ENCODE data around the gene LATS2.
A peak's percentile ranks its signal among the peaks of the same experiment; 100 is the strongest.
"Not testable (repeated sequence)": the region's sequence is repeated elsewhere in the genome, so short reads cannot be mapped to it uniquely, and the experiment has no call there.

LATS2 gene

GRCh38 chr13:20967340-20967739 lies 94.0 kb downstream of the LATS2 start:
- no peak for DNase-seq (ENCODE audit: low spot score)

GRCh38 chr13:20964904-20965303 lies 96.5 kb downstream of the LATS2 start:
- no peak for DNase-seq (ENCODE audit: low spot score)

GRCh38 chr13:20961663-20962062 lies 99.7 kb downstream of the LATS2 start:
- not testable (repeated sequence) for DNase-seq (ENCODE audit: low spot score)

- DNase-seq (ENCODE audit: low spot score) = no peak
Measured at GRCh38 chr13:20960663-20961309, 100.6 kb downstream of the LATS2 start.

GRCh38 chr13:20957049-20957620 lies 104.3 kb downstream of the LATS2 start:
- DNase-seq (ENCODE audit: low spot score) = not testable (repeated sequence)

- DNase-seq (ENCODE audit: low spot score) = no peak
Measured at GRCh38 chr13:20955496-20955895, 105.9 kb downstream of the LATS2 start.

- no peak for DNase-seq (ENCODE audit: low spot score)
Measured at GRCh38 chr13:20953245-20953931, 108.0 kb downstream of the LATS2 start.

- no peak for DNase-seq (ENCODE audit: low spot score)
Measured at GRCh38 chr13:20952838-20953237, 108.5 kb downstream of the LATS2 start.

- not testable (repeated sequence) for DNase-seq (ENCODE audit: low spot score)
Measured at GRCh38 chr13:20948001-20948400, 113.4 kb downstream of the LATS2 start.

GRCh38 chr13:20945952-20946383 lies 115.4 kb downstream of the LATS2 start:
- DNase-seq (ENCODE audit: low spot score) = no peak

GRCh38 chr13:20942938-20943559 lies 118.3 kb downstream of the LATS2 start:
- no peak for DNase-seq (ENCODE audit: low spot score)

GRCh38 chr13:20940511-20940910 lies 120.9 kb downstream of the LATS2 start:
- not testable (repeated sequence) for DNase-seq (ENCODE audit: low spot score)

GRCh38 chr13:20940083-20940482 lies 121.3 kb downstream of the LATS2 start:
- no peak for DNase-seq (ENCODE audit: low spot score)

GRCh38 chr13:20939662-20940061 lies 121.7 kb downstream of the LATS2 start:
- DNase-seq (ENCODE audit: low spot score) = no peak

- DNase-seq (ENCODE audit: low spot score) = no peak
Measured at GRCh38 chr13:20938302-20938701, 123.1 kb downstream of the LATS2 start.

- DNase-seq (ENCODE audit: low spot score) = no peak
Measured at GRCh38 chr13:20927596-20928257, 133.7 kb downstream of the LATS2 start.

GRCh38 chr13:20925395-20925790 lies 136.0 kb downstream of the LATS2 start:
- not testable (repeated sequence) for DNase-seq (ENCODE audit: low spot score)

GRCh38 chr13:20924758-20925394 lies 136.5 kb downstream of the LATS2 start:
- peak; percentile 79 for DNase-seq (ENCODE audit: low spot score)

- peak; percentile 74 for DNase-seq (ENCODE audit: low spot score)
Measured at GRCh38 chr13:20923272-20923671, 138.1 kb downstream of the LATS2 start.
